Measurements from ENCODE around the gene PRTN3.
"Not testable (repeated sequence)": the region's sequence is repeated elsewhere in the genome, so short reads cannot be mapped to it uniquely, and the experiment has no call there.

The PRTN3 gene

GRCh38 chr19:816500-816857 lies 24.3 kb upstream of the PRTN3 start:
- DNase-seq, result no peak

- DNase-seq, result not testable (repeated sequence)
Observed at GRCh38 chr19:820212-820611, 20.6 kb upstream of the PRTN3 start.

GRCh38 chr19:821231-821824 lies 19.5 kb upstream of the PRTN3 start:
- DNase-seq, result no peak

GRCh38 chr19:821825-822503 lies 18.8 kb upstream of the PRTN3 start, which contains the start of gene PLPPR3:
Gene PLPPR3 (minus strand): TSS chr19:821955. CDS start chr19:821559, 396 bp downstream.
- no peak for DNase-seq

GRCh38 chr19:823565-824121 lies 17.2 kb upstream of the PRTN3 start:
- DNase-seq, result no peak

GRCh38 chr19:824885-825284 lies 15.9 kb upstream of the PRTN3 start:
- no peak for DNase-seq

DNA sequence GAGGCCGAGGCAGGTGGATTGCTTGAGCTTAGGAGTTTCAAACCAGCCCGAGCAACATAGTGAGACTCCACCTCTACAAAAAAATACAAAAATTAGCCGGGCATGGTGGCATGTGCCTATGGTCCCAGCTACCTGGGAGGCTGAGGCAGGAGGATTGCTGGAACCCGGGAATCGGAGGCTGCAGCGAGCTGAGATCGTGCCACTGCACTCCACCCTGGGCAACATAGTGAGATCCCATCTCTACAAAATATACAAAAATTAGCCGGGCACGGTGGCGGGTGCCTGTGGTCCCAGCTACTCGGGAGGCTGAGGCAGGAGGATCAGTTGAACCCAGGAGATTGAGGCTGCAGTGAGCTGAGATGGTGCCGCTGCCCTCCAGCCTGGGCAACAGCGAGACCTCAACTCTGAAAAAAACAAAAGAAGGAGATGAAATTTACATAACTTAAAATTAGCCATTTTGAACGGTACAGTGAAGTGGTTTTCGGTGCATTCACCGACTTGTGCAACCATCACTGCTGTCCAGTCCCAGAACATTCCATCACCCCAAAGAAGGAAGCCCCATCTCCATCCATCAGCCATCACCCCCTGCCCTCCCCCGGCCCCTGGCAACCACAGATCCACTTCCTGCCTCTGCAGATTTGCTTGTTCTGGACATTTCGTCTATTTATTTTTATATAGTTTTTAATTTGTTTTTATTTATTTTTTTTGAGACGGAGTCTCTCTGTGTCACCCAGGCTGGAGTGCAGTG lies 14.7 kb upstream of the PRTN3 start:
- no peak for DNase-seq

GRCh38 chr19:827314-827709 lies 13.5 kb upstream of the PRTN3 start:
- DNase-seq, result no peak

DNA sequence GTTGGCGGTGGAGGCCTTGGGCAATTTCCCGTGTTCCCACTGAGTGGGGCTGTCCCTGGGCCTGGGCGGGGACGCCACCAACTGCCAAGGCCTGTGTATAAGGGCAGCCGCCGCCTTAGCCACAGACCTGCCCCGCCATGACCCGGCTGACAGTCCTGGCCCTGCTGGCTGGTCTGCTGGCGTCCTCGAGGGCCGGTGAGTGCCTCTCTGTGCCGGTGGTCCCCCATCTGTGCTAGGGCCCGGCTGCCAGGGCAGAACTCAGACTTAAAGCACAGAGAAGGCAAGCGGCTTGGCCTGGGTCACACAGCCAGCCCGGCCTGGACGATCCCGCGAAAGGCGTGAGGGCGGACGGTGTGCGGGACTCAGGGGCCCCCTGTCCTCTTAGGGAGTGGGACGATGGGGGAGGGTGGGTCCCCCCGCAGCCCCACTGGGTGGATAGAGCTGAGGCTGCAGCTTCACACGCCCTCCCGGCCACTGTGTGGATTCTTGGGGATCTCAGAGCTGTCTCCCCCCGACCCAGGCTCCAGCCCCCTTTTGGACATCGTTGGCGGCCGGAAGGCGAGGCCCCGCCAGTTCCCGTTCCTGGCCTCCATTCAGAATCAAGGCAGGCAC lies 13.0 kb upstream of the PRTN3 start, which contains the start of gene AZU1:
TSS of gene AZU1 (plus strand) at position 128 of the 612 bp plus-strand sequence. CDS start at position 138, 10 bp downstream.
- DNase-seq, result no peak

GRCh38 chr19:829129-829758 lies 11.6 kb upstream of the PRTN3 start:
- no peak for DNase-seq

GRCh38 chr19:831407-832369 lies 9.1 kb upstream of the PRTN3 start:
- DNase-seq, result no peak

DNA sequence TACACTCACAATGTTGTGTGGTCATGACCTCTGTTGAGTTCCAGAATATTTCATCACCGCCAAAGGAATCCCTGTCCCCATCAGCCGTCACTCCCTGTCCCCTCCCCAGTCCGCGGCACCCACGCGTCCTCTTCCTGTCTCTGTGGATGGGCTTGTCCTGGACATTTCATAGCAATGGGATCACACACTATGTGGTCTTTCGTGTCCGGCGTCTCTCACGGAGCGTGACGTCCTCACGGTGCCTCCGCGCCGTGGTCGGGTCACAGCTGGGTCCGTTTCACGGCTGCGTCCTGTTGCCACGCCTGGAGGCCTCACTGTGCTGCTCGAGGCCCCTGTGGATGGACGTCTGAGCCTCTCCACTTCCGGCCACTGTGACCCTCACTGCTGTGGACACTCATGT lies 6.6 kb upstream of the PRTN3 start:
- no peak for DNase-seq

DNA sequence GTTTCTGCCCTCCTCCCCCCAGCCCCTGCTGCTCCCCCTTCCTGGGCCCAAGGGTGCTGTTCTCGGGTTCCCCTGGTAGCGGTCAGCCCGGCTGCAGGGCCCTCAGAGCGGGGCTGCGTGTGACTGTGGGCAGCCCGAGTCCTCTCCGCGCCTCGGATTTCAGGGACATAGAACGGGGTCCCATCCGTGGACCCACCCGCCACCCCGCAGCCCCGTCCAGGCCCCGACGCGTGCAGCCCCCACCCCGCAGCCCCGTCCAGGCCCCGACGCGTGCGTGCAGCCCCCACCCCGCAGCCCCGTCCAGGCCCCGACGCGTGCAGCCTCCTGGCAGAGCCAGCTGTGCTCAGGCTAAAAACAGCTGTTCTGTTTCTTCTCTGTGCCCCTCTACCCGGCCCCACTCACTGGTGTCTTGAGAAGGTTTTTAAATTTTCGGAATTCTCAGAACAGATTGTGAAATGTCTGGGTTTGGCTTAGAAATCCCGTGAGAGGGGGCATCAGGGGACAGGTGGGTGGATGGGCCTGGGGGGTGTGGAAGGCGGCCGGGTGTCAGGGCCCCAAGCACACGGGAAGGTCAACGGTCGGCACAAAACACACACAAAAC lies 5.5 kb upstream of the PRTN3 start:
- no peak for DNase-seq

GRCh38 chr19:842802-843179 lies 2.0 kb downstream of the PRTN3 start:
- not testable (repeated sequence) for DNase-seq

DNA sequence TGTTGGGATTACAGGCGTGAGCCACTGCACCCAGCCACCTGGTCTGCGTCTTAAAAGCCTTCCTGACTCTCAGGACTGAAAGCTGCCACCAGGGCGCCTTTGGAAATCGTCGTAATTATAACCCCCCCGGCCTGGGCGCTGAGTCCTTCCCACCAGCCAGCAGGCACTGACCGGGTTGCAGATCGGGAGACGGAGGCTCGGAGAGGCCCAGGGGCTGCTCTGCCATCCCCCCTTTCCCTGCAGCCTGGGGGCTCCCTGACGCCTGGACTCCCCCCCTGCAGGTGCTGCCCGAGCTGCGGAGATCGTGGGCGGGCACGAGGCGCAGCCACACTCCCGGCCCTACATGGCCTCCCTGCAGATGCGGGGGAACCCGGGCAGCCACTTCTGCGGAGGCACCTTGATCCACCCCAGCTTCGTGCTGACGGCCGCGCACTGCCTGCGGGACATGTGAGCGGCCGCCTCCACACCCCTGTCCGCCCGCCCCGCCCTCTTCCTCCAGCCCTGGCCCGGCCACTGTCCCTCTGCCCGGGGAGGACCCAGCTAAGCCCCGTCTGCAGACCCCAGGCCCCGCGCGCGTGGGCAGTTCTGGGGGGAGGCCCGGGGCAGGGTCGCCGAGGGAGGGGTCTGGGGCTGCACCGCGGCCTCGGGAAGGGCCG lies 2.5 kb downstream of the PRTN3 start:
- DNase-seq, result no peak

DNA sequence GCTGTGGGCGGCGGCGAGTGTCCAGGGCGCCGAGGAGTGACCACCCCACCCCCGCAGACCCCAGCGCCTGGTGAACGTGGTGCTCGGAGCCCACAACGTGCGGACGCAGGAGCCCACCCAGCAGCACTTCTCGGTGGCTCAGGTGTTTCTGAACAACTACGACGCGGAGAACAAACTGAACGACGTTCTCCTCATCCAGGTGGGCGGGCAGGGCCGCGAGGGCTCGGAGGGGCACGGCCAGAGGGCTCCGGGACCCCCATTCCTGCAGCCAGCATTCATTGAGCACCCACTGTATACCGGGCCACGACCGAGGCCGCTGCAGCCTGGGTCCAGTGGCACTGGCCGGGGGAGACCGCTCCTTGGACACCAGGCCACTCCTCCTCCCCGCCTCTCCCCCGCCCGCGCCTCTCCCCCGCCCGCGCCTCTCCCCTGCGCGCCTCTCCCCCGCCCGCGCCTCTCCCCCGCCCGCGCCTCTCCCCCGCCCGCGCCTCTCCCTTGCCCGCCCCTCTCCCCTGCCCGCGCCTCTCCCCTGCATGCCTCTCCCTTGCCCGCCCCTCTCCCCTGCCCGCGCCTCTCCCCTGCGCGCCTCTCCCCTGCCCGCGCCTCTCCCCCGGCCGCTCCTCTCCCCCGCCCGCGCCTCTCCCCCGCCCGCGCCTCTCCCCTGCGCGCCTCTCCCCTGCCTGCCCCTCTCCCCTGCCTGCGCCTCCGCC lies 3.2 kb downstream of the PRTN3 start:
- no peak for DNase-seq

GRCh38 chr19:844546-844971 lies 3.8 kb downstream of the PRTN3 start:
- DNase-seq, result no peak

DNA sequence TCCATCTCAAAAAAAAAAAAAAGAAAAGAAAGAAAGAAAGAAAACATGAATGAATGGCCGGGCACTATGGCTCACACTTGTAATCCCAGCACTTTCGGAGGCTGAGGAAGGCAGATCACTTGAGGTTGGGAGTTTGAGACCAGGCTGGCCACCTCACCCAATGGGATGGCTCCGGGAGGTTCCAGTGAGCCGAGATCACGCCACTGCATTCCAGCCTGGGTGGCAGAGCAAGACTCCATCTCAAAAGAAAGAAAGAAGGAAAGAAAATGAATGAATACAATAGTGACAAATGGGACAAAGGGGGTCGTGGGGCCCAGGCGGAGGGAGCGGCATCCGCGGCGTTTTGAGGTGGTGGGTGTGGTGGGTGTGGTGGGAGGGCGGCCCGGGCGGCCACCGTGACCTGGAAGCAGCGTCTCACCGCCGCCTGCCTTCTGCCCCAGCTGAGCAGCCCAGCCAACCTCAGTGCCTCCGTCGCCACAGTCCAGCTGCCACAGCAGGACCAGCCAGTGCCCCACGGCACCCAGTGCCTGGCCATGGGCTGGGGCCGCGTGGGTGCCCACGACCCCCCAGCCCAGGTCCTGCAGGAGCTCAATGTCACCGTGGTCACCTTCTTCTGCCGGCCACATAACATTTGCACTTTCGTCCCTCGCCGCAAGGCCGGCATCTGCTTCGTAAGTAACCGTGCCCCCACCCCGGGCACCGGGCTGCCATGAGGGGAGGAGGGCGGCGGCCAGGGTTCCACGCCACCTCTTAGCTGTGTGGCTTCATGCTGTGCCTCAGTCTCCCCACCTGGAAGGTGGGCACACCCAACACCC lies 5.1 kb downstream of the PRTN3 start:
- no peak for DNase-seq

GRCh38 chr19:848386-848921 lies 7.7 kb downstream of the PRTN3 start:
- no peak for DNase-seq
